ENCODE measurements around the gene HYAL1.

DNA sequence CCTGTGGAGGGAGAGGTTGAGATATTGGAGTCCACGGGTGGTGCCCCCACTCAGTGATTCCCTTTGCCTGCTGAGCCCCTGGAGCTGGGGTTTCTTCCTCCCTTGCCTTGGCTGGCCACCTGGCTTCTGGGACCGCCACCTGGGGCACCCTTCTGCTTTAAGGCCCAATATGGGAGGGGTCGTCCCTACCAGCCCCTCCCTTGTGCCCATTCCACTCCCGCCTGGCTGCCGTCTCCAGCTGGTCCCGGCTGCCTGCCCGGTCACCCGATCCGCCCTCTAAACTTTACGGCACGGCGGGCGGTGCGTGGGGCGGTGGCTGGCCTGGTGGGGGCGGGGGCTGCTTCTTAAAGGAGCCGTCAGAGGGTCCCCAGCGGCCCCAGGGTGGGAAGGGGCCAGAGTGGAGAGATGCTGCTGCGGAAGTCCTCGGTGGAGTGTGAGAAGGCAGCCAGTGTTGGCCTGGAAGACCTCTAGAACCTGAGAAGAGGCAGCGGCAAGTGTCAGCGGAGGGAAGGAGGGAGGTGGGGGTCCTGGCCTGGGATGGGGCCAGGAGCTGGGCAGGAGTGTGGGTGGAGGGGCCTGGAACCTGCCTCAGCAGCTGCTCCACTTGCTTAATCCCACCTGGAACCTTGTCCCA is 36.0 kb downstream of the HYAL1 start:
- TF ChIP-seq, protein P1, sequence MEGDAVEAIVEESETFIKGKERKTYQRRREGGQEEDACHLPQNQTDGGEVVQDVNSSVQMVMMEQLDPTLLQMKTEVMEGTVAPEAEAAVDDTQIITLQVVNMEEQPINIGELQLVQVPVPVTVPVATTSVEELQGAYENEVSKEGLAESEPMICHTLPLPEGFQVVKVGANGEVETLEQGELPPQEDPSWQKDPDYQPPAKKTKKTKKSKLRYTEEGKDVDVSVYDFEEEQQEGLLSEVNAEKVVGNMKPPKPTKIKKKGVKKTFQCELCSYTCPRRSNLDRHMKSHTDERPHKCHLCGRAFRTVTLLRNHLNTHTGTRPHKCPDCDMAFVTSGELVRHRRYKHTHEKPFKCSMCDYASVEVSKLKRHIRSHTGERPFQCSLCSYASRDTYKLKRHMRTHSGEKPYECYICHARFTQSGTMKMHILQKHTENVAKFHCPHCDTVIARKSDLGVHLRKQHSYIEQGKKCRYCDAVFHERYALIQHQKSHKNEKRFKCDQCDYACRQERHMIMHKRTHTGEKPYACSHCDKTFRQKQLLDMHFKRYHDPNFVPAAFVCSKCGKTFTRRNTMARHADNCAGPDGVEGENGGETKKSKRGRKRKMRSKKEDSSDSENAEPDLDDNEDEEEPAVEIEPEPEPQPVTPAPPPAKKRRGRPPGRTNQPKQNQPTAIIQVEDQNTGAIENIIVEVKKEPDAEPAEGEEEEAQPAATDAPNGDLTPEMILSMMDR (IDR thresholded peaks at IDR 0.05): no peak
- peak; percentile 62 to 93 (median 86) for TF ChIP-seq POLR2AphosphoS5 (IDR thresholded peaks at IDR 0.05)
